ENCODE measurements around the gene SZRD1.

SZRD1 gene

GRCh38 chr1:16398371-16398953, 31.4 kb downstream of the SZRD1 start:
- DNase-seq: no peak

- DNase-seq: no peak
Observed at GRCh38 chr1:16402742-16403141, 35.7 kb downstream of the SZRD1 start.

GRCh38 chr1:16405441-16405840, 38.4 kb downstream of the SZRD1 start:
- DNase-seq: no peak

- DNase-seq: no peak
Observed at GRCh38 chr1:16406868-16407267, 39.8 kb downstream of the SZRD1 start.

- no peak for DNase-seq
Observed at GRCh38 chr1:16409536-16410152, 42.6 kb downstream of the SZRD1 start.

GRCh38 chr1:16410803-16411202, 43.8 kb downstream of the SZRD1 start:
- DNase-seq: no peak

- no peak for DNase-seq
Observed at GRCh38 chr1:16413191-16413590, 46.1 kb downstream of the SZRD1 start.

GRCh38 chr1:16418823-16419425, 51.9 kb downstream of the SZRD1 start:
- DNase-seq: no peak

- DNase-seq: no peak
Observed at GRCh38 chr1:16420424-16421118, 53.5 kb downstream of the SZRD1 start.

GRCh38 chr1:16421201-16421600, 54.2 kb downstream of the SZRD1 start:
- no peak for DNase-seq

- no peak for DNase-seq
Observed at GRCh38 chr1:16422041-16422440, 55.0 kb downstream of the SZRD1 start.

GRCh38 chr1:16425125-16426025, 58.3 kb downstream of the SZRD1 start:
- no peak for DNase-seq

- DNase-seq: peak in 1 of 2 experiments; percentile 27
Observed at GRCh38 chr1:16430606-16431005, 63.6 kb downstream of the SZRD1 start.

GRCh38 chr1:16433030-16433429, 66.0 kb downstream of the SZRD1 start:
- no peak for DNase-seq

- DNase-seq: no peak
Observed at GRCh38 chr1:16434007-16434406, 67.0 kb downstream of the SZRD1 start.

GRCh38 chr1:16434501-16434900, 67.5 kb downstream of the SZRD1 start:
- no peak for DNase-seq

GRCh38 chr1:16436946-16437474, 70.0 kb downstream of the SZRD1 start, which contains the start of gene SPATA21:
Gene SPATA21 (minus strand): TSS chr1:16437424. CDS start chr1:16431371, 6,053 bp downstream.
- no peak for DNase-seq

GRCh38 chr1:16438516-16438915, 71.5 kb downstream of the SZRD1 start:
- DNase-seq: no peak

- DNase-seq: no peak
Observed at GRCh38 chr1:16438924-16439323, 71.9 kb downstream of the SZRD1 start.

GRCh38 chr1:16440131-16440469, 73.1 kb downstream of the SZRD1 start:
- no peak for DNase-seq

GRCh38 chr1:16440470-16441281, 73.6 kb downstream of the SZRD1 start, which contains the start of gene NECAP2:
Gene NECAP2 (plus strand): TSS chr1:16440724. CDS start chr1:16440762, 38 bp downstream.
- DNase-seq: peak; percentile 92 to 95

- no peak for DNase-seq
Observed at GRCh38 chr1:16441282-16441665, 74.2 kb downstream of the SZRD1 start.
